AG08396 (cell line): ENCODE results near the gene RNF38.
"Not testable (repeated sequence)": the region's sequence is repeated elsewhere in the genome, so short reads cannot be mapped to it uniquely, and the experiment has no call there.

Source experiments
- DNase-seq: peaks from one replicate; pipeline ENCODE4 v3.0.0; 2012; ENCODE audit warnings: low spot score, mixed read lengths

RNF38 gene

GRCh38 chr9:36399980-36400331, at the start of gene RNF38:
Gene RNF38 (minus strand): TSS chr9:36400269. CDS start chr9:36400108, 161 bp downstream.
- DNase-seq: no peak

DNA sequence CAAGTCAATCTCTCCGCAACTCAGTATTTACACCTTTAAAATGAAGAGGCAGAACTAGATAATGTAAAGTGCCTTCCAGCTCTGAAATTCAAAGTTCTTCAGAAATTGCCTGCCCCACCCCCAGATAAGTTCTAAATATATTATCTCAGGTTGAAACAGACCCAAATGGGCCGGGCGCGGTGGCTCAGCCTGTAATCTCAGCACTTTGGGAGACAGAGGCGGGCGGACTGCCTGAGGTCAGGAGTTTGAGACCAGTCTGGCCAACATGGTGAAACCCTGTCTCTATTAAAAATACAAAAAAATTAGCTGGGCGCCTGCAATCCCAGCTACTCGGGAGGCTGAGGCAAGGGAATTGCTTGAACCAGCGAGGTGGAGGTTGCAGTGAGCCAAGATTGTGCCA, 48.5 kb upstream of the RNF38 start:
- DNase-seq: not testable (repeated sequence)

DNA sequence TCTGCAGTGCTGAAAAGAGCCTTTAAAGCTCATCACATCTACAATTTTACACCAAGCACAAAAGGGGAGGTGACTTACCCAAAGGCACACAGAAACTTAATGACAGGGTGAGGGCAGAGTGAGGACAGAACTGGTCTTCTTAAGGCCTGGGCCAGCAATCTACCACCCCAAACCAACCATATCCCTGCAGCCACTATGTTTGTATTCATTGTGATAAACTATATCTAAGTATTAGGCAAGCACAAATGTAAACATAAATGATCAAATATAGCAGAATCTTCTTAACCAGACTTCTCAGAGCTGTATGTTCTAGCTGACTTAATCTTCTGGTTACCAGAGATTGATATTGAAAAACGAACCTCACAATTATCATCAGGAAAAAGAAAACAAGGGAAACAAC, 47.9 kb upstream of the RNF38 start:
- no peak for DNase-seq

DNA sequence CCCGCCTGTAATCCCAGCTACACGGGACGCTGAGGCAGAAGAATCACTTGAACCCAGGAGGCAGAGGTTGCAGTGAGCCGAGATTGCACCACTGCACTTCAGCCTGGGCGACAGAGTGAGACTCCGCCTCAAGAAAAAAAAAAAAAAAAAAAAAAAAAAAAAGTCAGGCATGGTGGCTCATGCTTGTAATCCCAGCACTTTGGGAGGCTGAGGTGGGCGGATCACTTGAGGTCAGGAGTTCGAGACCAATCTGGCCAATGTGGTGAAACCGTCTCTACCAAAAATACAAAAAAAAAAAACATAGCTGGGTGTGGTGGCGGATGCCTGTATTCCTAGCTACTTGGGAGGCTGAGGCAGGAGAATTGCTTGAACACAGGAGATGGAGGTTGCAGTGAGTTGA, 46.6 kb upstream of the RNF38 start:
- DNase-seq: not testable (repeated sequence)

GRCh38 chr9:36445800-36446361, 45.8 kb upstream of the RNF38 start:
- DNase-seq: no peak

- DNase-seq: no peak
Measured at GRCh38 chr9:36444203-36444602, 44.1 kb upstream of the RNF38 start.

- no peak for DNase-seq
Measured at GRCh38 chr9:36443581-36443980, 43.5 kb upstream of the RNF38 start.

DNA sequence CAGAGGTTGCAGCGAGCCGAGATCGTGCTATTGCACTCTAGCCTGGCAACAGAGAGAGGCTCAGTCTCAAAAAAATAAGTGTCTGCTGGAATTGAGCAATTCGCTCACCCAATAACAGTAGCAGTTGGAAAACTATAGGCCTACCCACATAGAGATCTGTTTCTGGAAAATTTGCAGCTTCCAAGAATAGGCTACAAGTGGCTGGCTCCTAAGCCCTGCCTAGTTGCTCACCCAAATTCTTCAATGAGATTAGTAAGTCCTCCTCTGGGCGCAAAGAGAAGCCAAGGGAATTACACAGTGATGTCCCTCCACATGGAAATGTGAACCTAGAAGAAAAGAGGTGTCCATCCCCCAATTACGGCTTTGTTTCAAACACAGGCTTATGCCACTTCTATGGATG, 42.6 kb upstream of the RNF38 start:
- no peak for DNase-seq

- DNase-seq: no peak
Measured at GRCh38 chr9:36441966-36442365, 41.9 kb upstream of the RNF38 start.

- no peak for DNase-seq
Measured at GRCh38 chr9:36438536-36439236, 38.6 kb upstream of the RNF38 start.

- DNase-seq: no peak
Measured at GRCh38 chr9:36437790-36438189, 37.7 kb upstream of the RNF38 start.

DNA sequence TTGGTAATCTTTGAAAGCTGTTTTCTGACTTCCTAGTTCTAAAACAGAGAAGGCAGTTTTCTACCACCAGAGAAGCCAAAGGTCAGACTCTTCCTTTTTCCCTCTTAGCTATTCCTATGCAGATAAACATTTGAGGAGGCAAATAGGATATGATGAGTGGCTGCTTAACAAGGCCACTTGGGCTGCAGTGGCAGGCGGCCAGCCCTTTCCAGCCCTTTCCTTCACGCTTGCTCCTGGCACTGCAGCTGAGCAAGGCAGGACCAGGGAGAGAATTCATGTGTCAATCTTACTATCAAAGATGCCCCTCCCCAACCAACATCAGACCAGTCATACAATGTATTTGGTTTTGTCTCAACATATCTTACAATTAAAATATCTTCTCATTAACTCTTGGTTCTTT, 36.8 kb upstream of the RNF38 start:
- no peak for DNase-seq

DNA sequence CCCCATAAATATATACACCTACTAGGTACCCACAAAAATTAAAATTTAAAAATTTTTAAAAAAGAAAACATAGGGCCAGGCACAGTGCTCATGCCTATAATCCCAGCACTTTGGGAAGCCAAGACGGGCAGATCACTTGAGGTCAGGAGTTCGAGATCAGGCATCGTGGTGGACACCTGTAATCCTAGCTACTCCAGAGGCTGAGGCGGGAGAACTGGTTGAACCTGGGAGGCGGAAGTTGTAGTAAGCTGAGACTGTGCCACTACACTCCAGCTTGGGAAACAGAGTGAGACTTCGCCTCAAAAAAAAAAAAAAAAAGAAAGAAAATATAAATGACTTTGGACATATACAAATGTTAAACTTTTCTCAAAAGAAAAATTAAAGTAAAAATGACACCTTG, 33.3 kb upstream of the RNF38 start:
- DNase-seq: no peak

DNA sequence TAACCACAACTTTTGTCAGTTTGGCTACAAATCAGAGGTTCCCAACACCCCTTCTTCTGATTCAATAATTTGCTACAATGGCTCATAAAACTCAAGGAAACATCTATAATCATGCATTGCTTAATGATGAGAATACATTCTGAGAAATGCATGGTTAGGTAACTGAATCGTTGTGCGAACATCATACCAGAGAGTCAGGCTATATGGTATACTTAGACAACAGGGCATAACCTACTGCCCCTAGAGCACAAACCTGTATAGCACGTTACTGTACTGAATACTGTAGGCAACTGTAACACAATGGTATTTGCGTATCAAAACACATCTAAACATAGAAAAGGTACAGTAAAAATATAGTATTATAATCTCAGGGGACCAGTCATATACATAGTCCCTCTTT, 31.0 kb upstream of the RNF38 start:
- DNase-seq: no peak

DNA sequence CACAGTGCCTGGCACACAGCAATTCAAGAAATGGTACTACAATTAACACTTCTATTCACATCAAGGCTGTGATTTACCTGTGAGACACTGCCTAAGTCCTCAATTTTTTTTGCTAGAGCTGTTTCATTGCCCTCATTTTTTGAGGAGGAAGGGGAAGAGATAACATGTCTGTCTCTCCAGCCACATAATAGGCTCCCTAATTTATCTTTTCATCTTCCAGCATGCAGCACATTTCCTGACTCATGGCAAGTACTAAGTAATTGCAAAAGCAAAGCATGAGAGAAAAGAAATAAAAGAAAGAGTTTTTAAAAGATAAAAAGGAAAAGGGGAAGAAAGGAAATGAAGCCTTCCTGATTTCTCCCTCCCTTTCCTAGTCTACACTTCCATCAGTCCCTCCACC, 26.9 kb upstream of the RNF38 start:
- no peak for DNase-seq

DNA sequence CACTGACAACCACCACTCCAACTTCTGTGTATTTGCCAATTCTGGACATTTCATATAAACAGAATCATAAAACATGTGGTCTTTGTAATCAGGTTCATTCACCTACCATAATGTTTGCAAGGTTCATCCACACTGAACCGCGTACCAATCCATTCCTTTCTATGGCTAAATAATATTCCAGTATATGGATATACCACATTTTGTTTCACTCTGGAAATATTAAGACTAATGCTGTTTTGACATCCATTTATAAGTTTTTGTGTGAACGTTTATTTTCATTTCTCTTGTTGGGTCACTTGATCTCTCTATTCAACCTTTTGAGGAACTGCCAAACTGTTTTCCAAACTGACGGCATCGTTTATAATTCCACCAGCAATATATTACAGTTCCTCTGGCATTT, 26.3 kb upstream of the RNF38 start:
- no peak for DNase-seq

DNA sequence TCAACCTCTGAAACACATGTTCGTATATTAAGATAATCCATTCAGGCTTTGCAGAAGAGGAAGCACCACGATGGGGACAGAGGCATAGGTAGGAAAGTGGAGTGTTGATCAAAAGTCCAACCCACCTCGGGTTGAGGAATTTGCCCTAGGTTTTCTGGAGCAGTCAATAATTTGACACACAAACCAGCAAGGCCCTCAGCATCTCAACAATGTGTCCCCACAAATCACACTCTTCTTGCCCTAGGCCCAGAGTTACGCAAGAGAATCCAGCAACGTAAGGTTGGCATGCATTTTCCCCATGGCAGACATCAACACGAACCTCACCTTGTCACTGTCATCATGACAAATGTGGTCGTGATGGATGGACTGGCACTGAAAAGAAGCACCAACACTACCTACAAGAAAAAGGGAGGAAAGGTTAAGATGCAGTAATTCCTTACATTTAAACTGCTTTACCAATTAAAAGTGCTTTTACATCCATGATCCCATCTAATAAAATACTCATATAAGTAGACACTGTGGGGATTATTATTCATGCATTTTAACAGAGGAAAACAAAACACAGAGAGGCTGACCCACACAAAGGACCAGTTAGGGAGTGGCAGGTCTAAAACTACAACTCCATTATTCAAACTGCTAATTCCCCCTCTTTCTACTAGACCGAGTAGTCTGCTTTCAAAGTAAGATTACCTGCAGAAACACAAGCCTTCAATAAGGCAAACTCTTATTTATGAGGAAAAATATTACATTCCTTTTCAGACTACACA, 24.4 kb upstream of the RNF38 start:
- no peak for DNase-seq

- DNase-seq: no peak
Measured at GRCh38 chr9:36423206-36423605, 23.1 kb upstream of the RNF38 start.

GRCh38 chr9:36416890-36417289, 16.8 kb upstream of the RNF38 start:
- DNase-seq: no peak

DNA sequence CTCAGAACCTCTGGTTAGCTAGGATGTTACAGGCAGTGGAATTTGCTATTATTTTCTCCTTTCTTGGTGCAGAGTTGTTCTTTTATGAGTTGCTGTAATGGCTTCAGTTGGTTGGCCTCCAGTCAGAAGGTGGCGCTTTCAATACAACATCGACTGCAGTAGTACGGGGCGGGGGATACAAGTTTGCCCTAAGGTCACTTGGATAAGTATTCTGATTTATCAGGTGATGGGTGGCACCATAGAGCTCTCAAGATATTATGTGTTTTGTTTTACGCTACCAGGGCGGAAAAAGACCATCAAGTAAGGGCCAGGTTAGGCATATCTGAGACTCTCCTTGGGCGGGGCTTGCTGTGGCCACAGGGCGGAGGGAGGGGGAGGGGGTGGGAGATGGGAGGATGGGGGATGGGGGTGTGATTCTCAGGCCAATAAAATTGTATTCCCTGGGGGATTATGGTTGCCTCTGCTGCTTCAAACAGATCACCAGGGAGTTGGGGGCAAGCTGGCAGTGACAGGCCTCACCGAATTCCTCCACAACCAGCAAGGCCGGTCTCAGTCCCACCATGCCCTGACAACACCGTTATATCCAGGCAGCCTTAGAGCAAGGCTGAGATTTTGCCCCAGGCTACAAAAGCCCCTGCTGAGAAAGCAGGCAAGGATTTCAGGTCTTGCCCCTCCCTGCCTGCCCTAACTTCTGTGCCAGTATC, 15.9 kb upstream of the RNF38 start:
- DNase-seq: no peak

DNA sequence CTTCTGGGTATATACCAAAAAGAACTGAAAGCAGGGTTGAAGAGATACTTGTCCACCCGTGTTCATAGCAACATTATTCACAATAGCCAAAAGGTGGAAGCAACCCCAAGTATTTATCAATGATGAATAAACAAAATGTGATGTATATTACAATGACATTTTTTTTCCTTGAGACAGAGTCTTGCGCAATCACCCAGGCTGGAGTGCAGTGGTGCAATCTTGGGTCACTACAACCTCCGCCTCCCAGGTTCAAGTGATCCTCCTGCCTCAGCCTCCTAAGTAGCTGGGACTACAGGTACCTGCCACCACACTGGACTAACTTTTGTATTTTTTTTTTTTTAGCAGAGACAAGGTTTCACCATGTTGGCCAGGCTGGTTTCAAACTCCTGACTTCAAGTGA, 11.3 kb upstream of the RNF38 start:
- not testable (repeated sequence) for DNase-seq

- not testable (repeated sequence) for DNase-seq
Measured at GRCh38 chr9:36409076-36409475, 9.0 kb upstream of the RNF38 start.
